OCI-LY7 (cell line): Measurements from ENCODE around the gene LPIN3.

Experiments used
- CTCF ChIP-seq: fragments of 200-600 bp; sonication (generic); conservative IDR thresholded peaks from 2 replicates; pipeline ENCODE4 v1.5.1; 2014; ENCODE audit warnings: mild to moderate bottlenecking, antibody characterized with exemption, low read length, moderate library complexity, mixed read lengths
- EZH2phosphoT487 ChIP-seq: fragments of 200-600 bp; sonication (generic); IDR thresholded peaks from 2 replicates; pipeline ENCODE4 v1.6.1; 2018; ENCODE audit warnings: low read depth, borderline replicate concordance, mild to moderate bottlenecking, mixed run types, antibody characterized with exemption, low read length, moderate library complexity, mixed read lengths

GRCh38 chr20:41320441-41320840 lies 20.2 kb upstream of the LPIN3 start:
- TF ChIP-seq CTCF (no peak), EZH2phosphoT487 (no peak)
